Mesodermal cell (in vitro differentiated cells): Measurements from ENCODE around the gene KRT7.

Experiments used
- H3K27ac ChIP-seq: 2 replicates; pipeline ENCODE4 v1.7.0; 2013; ENCODE audit warnings: mild to moderate bottlenecking, low read depth, low read length, moderate library complexity; ENCODE audit not compliant: severe bottlenecking
- H3K36me3 ChIP-seq: 2 replicates; pipeline ENCODE4 v1.7.1; 2013; ENCODE audit warnings: mild to moderate bottlenecking, low read length, moderate library complexity; ENCODE audit not compliant: control insufficient read depth, insufficient read depth
- H3K4me1 ChIP-seq: one replicate; pipeline ENCODE4 v1.7.1; 2013; ENCODE audit warnings: mild to moderate bottlenecking, low read length; ENCODE audit not compliant: insufficient read depth, control insufficient read depth, poor library complexity, severe bottlenecking
- H3K4me3 ChIP-seq: 2 replicates; pipeline ENCODE4 v1.7.0; 2013; ENCODE audit warnings: low read length, control low read depth, mild to moderate bottlenecking; ENCODE audit not compliant: insufficient read depth, poor library complexity, severe bottlenecking; ENCODE audit errors: extremely low read depth
- H3K9me3 ChIP-seq: 2 replicates; pipeline ENCODE4 v1.7.1; 2013; ENCODE audit warnings: mild to moderate bottlenecking, low read length, moderate library complexity; ENCODE audit not compliant: control insufficient read depth
- WGBS, 2 experiments: methylation state at CpG; one replicate each; pipeline ENCODE4 v1.1.5; 2013; ENCODE audit warnings: missing lambda C conversion rate in 2 of 2; ENCODE audit not compliant: insufficient coverage in 2 of 2; 5-methylcytosine and 5-hydroxymethylcytosine counted together

KRT7 gene

GRCh38 chr12:52225752-52226151 is 7.3 kb upstream of the KRT7 start:
- WGBS, 2 experiments, result 88 to 100% methylated on average over 1 to 3 of the region's 4 CpGs

GRCh38 chr12:52226446-52226845 is 6.6 kb upstream of the KRT7 start:
- peaks cover 15% of the 10 kb centered on the region for H3K4me1 ChIP-seq
- 82 to 90% methylated on average over 3 to 4 of the region's 4 CpGs for WGBS, 2 experiments

More at GRCh38 chr12:52225752-52226151, 7.3 kb upstream of the KRT7 start:
- H3K27ac ChIP-seq, result no peak overlapping the region
- no peak overlapping the region for H3K4me3 ChIP-seq
- H3K36me3 ChIP-seq, result no peaks in the 10 kb centered on the region
- peaks cover 8% of the 10 kb centered on the region for H3K4me1 ChIP-seq
- no peaks in the 10 kb centered on the region for H3K9me3 ChIP-seq

GRCh38 chr12:52227606-52228166 is 5.4 kb upstream of the KRT7 start:
- Histone ChIP-seq H3K4me3 (no peak overlapping the region), H3K4me1 (peaks cover 23% of the 10 kb centered on the region), H3K9me3 (no peaks in the 10 kb centered on the region), H3K36me3 (no peaks in the 10 kb centered on the region), H3K27ac (no peak overlapping the region)
- 79% methylated on average over 3 of the region's 5 CpGs; no CpG with 5 or more reads in 1 of the 2 experiments for WGBS, 2 experiments

More at GRCh38 chr12:52226446-52226845, 6.6 kb upstream of the KRT7 start:
- Histone ChIP-seq H3K36me3 (no peaks in the 10 kb centered on the region), H3K9me3 (no peaks in the 10 kb centered on the region), H3K4me3 (no peak overlapping the region), H3K27ac (no peak overlapping the region)

DNA sequence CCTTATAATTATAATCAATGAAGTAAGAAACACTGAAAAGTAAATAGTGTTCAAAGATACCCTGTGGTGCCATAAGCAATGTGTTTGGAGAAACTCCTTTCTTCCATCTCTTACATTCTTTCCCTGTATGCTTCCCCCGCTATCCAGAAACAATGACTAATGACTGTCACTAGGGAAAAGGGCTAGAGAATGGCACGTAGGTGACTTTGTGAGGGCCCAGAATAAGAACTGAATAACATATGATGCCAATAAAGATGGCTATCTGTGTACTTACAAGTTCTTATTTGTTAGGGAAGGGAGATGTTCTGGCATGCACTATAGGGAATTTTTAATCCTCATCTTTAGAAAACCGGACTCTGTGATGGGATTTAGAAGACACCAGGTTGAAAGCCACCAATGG is 4.7 kb upstream of the KRT7 start:
- no peaks in the 10 kb centered on the region for H3K9me3 ChIP-seq
- WGBS, 2 experiments, result 89 to 100% methylated on average over 1 of the region's 3 CpGs
- H3K4me3 ChIP-seq, result no peak overlapping the region
- no peak overlapping the region for H3K27ac ChIP-seq
- peaks cover 27% of the 10 kb centered on the region for H3K4me1 ChIP-seq
- no peaks in the 10 kb centered on the region for H3K36me3 ChIP-seq

GRCh38 chr12:52228931-52229330 is 4.1 kb upstream of the KRT7 start:
- Histone ChIP-seq H3K4me3 (no peak overlapping the region), H3K9me3 (no peaks in the 10 kb centered on the region), H3K36me3 (no peaks in the 10 kb centered on the region), H3K27ac (no peak overlapping the region), H3K4me1 (peaks cover 31% of the 10 kb centered on the region)
- 89 to 91% methylated on average over 5 to 6 of the region's 6 CpGs for WGBS, 2 experiments

DNA sequence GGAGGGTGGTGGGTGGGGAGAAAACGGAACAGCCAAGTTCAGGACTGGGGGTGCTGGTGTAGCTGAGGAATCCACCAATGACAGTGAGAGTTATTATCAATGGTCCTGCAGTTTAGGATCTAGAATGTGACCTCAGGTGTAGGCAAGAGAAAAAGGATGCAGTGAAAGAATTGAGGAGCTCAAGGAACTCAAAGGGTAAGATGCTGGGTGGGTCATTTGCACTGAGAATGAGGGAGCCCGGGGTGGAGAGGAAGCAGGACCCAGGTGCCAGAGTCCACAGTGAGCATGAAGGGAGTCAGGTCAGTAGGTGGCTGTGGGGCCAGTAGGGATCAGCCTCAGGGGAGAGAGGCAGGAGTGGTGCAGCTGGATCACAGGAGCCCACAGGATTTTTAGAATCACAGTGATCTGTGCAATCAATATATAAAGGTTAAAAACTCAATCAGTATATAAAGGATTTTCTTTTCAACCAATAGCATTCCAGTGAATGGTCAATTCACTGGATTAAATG is 3.2 kb upstream of the KRT7 start:
- H3K27ac ChIP-seq, result no peak overlapping the region
- no peaks in the 10 kb centered on the region for H3K36me3 ChIP-seq
- no peak overlapping the region for H3K4me3 ChIP-seq
- no peaks in the 10 kb centered on the region for H3K9me3 ChIP-seq
- 88 to 97% methylated on average over 2 of the region's 2 CpGs for WGBS, 2 experiments
- peaks cover 31% of the 10 kb centered on the region for H3K4me1 ChIP-seq

- H3K4me1 ChIP-seq, result peaks cover 31% of the 10 kb centered on the region
- 91% methylated on average over 5 to 6 of the region's 8 CpGs for WGBS, 2 experiments
Measured at GRCh38 chr12:52230364-52231281, 2.4 kb upstream of the KRT7 start.

DNA sequence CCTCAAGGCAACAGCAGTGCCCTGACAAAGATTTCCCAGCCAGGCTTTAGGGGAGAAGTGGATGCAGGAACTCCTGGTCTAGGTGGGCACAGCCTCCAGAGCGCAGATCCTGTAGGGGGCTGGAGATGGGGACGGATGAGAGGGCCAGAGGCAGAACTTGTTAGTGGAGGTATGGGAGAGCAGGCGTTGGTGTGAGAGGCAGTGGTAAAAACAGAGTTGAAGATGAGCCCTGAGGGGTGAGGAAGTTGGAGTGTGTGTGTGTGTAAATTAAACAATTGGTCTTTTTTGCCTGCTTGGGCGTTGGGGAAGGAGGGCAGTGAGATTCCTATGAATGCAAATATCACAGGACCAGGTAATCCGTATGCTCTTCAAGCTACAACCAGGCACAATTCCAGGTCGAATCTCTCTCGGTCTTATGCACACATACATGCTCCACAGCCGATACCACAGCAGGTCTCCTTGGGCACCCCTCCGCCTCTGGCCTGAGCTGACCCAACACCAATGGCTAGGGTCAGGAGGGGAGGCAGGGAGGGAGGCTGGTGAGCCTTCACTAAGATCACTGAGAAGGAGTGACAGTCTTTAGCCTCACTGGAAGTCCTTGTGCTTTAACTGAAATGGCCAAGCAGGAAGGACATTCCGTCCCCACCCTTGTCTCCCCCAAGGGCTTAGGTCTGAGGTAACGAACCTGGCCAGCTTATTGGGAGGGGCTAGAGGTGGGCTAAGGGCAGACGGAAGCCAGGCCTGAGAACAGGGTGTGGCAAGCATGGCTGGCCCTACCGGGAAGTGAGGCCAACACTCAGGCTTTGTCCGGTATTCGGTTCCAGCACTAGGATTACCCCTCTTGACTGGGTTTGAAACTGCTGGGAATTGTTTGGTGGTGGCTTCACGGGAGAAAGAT is 1.5 kb upstream of the KRT7 start:
- Histone ChIP-seq H3K36me3 (no peaks in the 10 kb centered on the region), H3K4me3 (no peak overlapping the region), H3K4me1 (peaks cover 31% of the 10 kb centered on the region), H3K27ac (no peak overlapping the region), H3K9me3 (no peaks in the 10 kb centered on the region)
- 75 to 82% methylated on average over 11 to 12 of the region's 16 CpGs for WGBS, 2 experiments

More at GRCh38 chr12:52230364-52231281, 2.4 kb upstream of the KRT7 start:
- Histone ChIP-seq H3K36me3 (no peaks in the 10 kb centered on the region), H3K4me3 (no peak overlapping the region), H3K9me3 (no peaks in the 10 kb centered on the region), H3K27ac (no peak overlapping the region)

- no peak overlapping the region for H3K27ac ChIP-seq
- no peaks in the 10 kb centered on the region for H3K9me3 ChIP-seq
- 61 to 81% methylated on average over 6 to 10 of the region's 12 CpGs for WGBS, 2 experiments
- H3K4me3 ChIP-seq, result no peak overlapping the region
- no peaks in the 10 kb centered on the region for H3K36me3 ChIP-seq
- peaks cover 31% of the 10 kb centered on the region for H3K4me1 ChIP-seq
Measured at GRCh38 chr12:52232203-52232673, 805 bp upstream of the KRT7 start.
